ENCODE data around the gene ITGAE. TPM values are rescaled to one million over a fixed set of nuclear protein-coding genes. Genes with fewer than 3 reads are reported as not detected.

ITGAE gene
- total and polyA plus RNA-seq, 10 of the 15 experiments (the other 5 are each of a cell fraction or from before 2014, with no cell fraction given): 13.1 to 161 (median 34.8) TPM

DNA sequence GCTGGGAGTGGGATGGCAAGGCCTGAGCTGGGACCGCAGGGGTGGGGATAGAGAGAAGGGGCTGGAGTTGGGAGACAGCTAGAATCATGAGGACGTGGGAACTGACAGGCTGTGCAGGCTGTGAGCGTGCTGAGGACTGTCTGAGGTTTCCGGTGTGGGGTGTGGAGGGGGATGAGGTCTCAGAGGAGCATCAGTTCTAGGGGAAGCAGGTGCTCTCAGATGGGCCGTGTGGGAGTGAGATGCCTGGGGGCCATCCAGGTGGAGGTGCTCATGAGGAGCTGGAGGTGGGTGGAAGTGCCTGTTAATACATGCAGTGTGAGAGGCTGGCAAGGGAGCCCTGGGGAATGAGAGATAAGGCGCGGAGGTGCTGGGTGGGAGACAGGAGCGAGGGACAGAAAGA, 50.1 kb downstream of the ITGAE start (continued):
- TF ChIP-seq ZNF687 (IDR thresholded peaks at IDR 0.05) (no peak), PAX5 (IDR thresholded peaks at IDR 0.05; ENCODE audit: borderline replicate concordance, low read depth, low read length) (no peak), IRF3 (IDR thresholded peaks at IDR 0.05) (no peak), E4F1 (IDR thresholded peaks at IDR 0.05; ENCODE audit: borderline replicate concordance, partially characterized antibody) (no peak), NFXL1 (IDR thresholded peaks at IDR 0.05; ENCODE audit: borderline replicate concordance) (no peak), MYC (IDR thresholded peaks at IDR 0.05; ENCODE audit: insufficient read depth, insufficient read length, insufficient replicate concordance, low read length, severe bottlenecking) (no peak), ASH2L (IDR thresholded peaks at IDR 0.05; ENCODE audit: borderline replicate concordance, low read depth) (no peak), CEBPB (IDR thresholded peaks at IDR 0.05; ENCODE audit: borderline replicate concordance in 1 of 2, low read depth in 2 of 2, low read length in 2 of 2) (no peak), CBX5 (IDR thresholded peaks at IDR 0.05; ENCODE audit: low read depth) (no peak), CBX3 (IDR thresholded peaks at IDR 0.05; ENCODE audit: borderline replicate concordance, low read depth) (no peak), IKZF2 (IDR thresholded peaks at IDR 0.05) (peak; percentile 57 to 70; a peak in 3 of 4 replicates), NFYA (IDR thresholded peaks at IDR 0.05; ENCODE audit: borderline replicate concordance, low read depth, low read length) (no peak), NBN (IDR thresholded peaks at IDR 0.05) (peak; percentile 68), EP300 (IDR thresholded peaks at IDR 0.05; ENCODE audit: borderline replicate concordance in 1 of 2, control insufficient read depth in 1 of 2, low read depth in 2 of 2, low read length in 2 of 2) (peak in 1 of 2 experiments; percentile 40; a peak in 1 of 4 replicates), KLF5 (IDR thresholded peaks at IDR 0.05; ENCODE audit: partially characterized antibody) (no peak), IKZF1 (conservative IDR thresholded peaks at IDR 0.05) (peak; percentile 52), SMAD5 (IDR thresholded peaks at IDR 0.05; ENCODE audit: low read depth) (no peak), RAD21 (IDR thresholded peaks at IDR 0.05; ENCODE audit: insufficient read depth, low read depth, low read length) (no peak)
- TF ChIP-seq, protein P1, sequence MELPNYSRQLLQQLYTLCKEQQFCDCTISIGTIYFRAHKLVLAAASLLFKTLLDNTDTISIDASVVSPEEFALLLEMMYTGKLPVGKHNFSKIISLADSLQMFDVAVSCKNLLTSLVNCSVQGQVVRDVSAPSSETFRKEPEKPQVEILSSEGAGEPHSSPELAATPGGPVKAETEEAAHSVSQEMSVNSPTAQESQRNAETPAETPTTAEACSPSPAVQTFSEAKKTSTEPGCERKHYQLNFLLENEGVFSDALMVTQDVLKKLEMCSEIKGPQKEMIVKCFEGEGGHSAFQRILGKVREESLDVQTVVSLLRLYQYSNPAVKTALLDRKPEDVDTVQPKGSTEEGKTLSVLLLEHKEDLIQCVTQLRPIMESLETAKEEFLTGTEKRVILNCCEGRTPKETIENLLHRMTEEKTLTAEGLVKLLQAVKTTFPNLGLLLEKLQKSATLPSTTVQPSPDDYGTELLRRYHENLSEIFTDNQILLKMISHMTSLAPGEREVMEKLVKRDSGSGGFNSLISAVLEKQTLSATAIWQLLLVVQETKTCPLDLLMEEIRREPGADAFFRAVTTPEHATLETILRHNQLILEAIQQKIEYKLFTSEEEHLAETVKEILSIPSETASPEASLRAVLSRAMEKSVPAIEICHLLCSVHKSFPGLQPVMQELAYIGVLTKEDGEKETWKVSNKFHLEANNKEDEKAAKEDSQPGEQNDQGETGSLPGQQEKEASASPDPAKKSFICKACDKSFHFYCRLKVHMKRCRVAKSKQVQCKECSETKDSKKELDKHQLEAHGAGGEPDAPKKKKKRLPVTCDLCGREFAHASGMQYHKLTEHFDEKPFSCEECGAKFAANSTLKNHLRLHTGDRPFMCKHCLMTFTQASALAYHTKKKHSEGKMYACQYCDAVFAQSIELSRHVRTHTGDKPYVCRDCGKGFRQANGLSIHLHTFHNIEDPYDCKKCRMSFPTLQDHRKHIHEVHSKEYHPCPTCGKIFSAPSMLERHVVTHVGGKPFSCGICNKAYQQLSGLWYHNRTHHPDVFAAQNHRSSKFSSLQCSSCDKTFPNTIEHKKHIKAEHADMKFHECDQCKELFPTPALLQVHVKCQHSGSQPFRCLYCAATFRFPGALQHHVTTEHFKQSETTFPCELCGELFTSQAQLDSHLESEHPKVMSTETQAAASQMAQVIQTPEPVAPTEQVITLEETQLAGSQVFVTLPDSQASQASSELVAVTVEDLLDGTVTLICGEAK (IDR thresholded peaks at IDR 0.05; ENCODE audit: borderline replicate concordance): no peak

Data from GM12878 (cell line).